HFF-Myc (cell line): Measurements from ENCODE around the gene TAF6.

Source experiments
- DNase-seq: peaks from one replicate; pipeline ENCODE4 v3.0.0-alpha.2; 2011; ENCODE audit warnings: low read depth; ENCODE audit errors: extremely low read depth
- H3K4me3 ChIP-seq: replicated peaks from 2 replicates; pipeline ENCODE4 v1.5.1; 2011; ENCODE audit warnings: low read depth, mild to moderate bottlenecking, control low read depth, low read length
- CTCF ChIP-seq: IDR thresholded peaks from 2 replicates; pipeline ENCODE4 v1.5.1; 2012; ENCODE audit warnings: mild to moderate bottlenecking, low read depth, low read length, control low read depth; ENCODE audit errors: missing control alignments

TAF6 gene

DNA sequence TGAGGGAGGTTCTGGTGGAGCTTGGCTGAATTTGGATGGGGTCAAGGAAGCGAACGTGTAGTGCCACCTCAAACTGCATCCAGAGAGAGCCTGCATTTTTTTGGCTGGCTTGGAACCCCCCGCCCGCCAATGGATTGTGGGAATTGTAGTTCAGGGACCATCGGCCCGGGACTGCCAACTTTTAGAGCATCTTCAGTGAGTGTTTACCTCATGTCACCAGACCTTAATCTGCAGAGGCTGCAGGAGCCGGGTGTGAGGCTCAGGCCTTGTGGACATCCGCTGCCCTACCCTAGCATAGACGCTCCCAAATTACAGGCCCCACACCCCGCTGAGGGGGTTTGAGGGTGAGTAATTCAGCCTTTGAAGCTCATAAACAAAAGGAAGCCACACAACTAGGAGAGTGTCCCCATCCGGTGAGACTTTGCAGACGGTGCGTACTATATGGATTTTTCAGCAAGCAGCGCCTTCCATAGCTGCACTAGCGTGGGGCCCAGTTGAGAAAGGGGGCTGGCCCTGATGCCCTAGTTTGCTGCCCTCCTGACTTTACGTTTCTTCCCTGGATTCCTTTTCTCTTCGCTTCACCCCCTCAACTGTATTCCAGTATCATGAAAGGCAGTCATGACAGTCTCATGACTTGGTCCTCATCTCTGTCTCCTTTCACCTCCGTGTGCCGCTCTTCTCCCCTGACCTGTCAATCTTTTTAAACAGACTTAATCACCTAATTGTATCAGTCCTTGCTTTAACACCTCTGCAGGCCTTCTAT, 993 bp upstream of the TAF6 start:
- no peak for TF ChIP-seq CTCF
- no peak for DNase-seq
- H3K4me3 ChIP-seq, result peak overlapping the region; percentile 98

GRCh38 chr7:100118388-100119071, 628 bp downstream of the TAF6 start:
- peak overlapping the region; percentile 98 for H3K4me3 ChIP-seq

DNA sequence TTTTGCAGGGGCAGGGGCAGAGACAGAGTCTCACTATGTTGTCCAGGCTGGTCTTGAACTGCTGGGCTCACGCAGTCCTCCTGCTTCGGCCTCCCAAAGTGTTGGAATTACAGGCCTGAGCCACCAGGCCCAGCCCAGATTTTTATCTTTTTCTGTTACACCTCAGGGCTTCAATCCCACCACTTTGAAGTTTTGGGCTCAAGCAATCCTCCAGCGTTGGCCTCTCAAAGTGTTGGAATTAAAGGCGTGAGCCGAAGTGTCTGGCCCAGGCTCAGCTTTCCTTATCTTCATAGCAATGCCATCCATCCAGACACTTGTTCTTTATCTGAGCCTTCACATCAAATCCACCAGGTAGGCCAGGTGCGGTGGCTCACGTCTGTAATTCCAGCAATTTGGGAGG, 4.1 kb downstream of the TAF6 start:
- no peak for DNase-seq
- no peak overlapping the region for H3K4me3 ChIP-seq
- TF ChIP-seq CTCF, result no peak

More at GRCh38 chr7:100118388-100119071, 628 bp downstream of the TAF6 start:
- DNase-seq, result no peak
- no peak for TF ChIP-seq CTCF

DNA sequence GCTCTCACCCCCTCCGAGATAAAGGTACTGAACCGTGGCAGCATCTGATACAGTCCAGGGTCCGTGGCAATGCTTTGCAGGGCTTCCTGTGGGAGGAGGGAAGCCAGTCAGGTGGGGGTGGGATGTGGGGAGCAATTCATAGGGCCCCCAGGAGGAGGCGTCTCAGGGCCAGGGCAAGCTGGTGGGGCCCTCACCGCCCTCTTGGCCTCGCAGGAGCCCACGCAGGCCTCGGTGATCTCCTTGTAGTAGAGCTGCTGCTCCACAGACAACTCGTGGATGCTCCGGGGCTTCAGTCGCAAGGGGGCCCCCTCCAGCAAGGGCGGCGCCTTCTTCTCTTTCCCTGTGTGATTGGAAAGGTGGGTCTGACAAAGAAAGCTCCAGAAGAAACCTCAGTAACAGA, 7.2 kb downstream of the TAF6 start:
- no peak for DNase-seq
- no peak for TF ChIP-seq CTCF
- no peak overlapping the region for H3K4me3 ChIP-seq

DNA sequence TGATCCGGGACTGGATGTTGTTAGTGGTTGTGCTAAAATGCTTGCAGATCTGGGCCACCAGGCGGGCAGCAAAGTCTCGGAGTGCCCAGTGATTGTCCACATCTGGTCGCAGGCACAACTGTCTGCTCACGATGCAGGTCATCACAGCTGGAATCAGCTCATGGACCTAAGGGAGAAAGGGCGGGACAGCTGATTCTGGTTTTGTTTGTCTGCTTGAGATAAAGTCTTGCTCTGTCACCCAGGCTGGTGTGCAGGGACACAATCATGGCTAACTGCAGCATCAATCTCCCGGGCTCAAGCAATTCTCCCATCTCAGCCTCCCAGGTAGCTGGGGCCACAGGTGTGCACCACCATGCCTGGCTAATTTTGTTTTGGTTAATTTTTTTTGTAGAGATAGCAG, 8.0 kb downstream of the TAF6 start:
- no peak for TF ChIP-seq CTCF
- no peak overlapping the region for H3K4me3 ChIP-seq
- DNase-seq, result no peak

- DNase-seq, result no peak
- H3K4me3 ChIP-seq, result no peak overlapping the region
- TF ChIP-seq CTCF, result peak; percentile 17
These were observed 9.5 kb downstream of the TAF6 start for GRCh38 chr7:100109521-100110163.
